Astrocyte (in vitro differentiated cells and primary cell): ENCODE results near the gene TUBA8.

Experiments
- EZH2 ChIP-seq: IDR thresholded peaks from 2 replicates; pipeline ENCODE4 v1.6.1; 2012; ENCODE audit warnings: mild to moderate bottlenecking, low read length, inconsistent platforms; ENCODE audit not compliant: insufficient read depth
- TF ChIP-seq, protein P1 (sequence below): IDR thresholded peaks from 2 replicates; pipeline ENCODE4 v1.5.1; 2011; ENCODE audit warnings: low read depth, mild to moderate bottlenecking, inconsistent platforms, low read length, moderate library complexity; ENCODE audit not compliant: insufficient read depth

- TF ChIP-seq EZH2: no peak
- TF ChIP-seq, protein P1, sequence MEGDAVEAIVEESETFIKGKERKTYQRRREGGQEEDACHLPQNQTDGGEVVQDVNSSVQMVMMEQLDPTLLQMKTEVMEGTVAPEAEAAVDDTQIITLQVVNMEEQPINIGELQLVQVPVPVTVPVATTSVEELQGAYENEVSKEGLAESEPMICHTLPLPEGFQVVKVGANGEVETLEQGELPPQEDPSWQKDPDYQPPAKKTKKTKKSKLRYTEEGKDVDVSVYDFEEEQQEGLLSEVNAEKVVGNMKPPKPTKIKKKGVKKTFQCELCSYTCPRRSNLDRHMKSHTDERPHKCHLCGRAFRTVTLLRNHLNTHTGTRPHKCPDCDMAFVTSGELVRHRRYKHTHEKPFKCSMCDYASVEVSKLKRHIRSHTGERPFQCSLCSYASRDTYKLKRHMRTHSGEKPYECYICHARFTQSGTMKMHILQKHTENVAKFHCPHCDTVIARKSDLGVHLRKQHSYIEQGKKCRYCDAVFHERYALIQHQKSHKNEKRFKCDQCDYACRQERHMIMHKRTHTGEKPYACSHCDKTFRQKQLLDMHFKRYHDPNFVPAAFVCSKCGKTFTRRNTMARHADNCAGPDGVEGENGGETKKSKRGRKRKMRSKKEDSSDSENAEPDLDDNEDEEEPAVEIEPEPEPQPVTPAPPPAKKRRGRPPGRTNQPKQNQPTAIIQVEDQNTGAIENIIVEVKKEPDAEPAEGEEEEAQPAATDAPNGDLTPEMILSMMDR: no peak
These were observed 6.9 kb upstream of the TUBA8 start for GRCh38 chr22:18103527-18104269.
